IMR-90 (cell line): Measurements from ENCODE around the gene FGGY. TPM values are rescaled to one million over a fixed set of nuclear protein-coding genes. Genes with fewer than 3 reads are reported as not detected.

Source experiments
- ATAC-seq: fragments of 200-7000 bp; cut with Tn5 transposase; 2 replicates; pipeline ENCODE4 v1.9.1; 2020; ENCODE audit warnings: low read depth, mild to moderate bottlenecking, moderate library complexity
- BruUV-seq: library from RNA; stranded (reverse); fragments of 400-500 nt; replicated peaks from 2 replicates; lab custom pipeline; 2021; lab: Mats Ljungman, UMichigan
- CTCF ChIA-PET: fragments of 300-600 bp; formaldehyde crosslinking; extraction: SDS; loops from one replicate; lab custom pipeline; 2021; ENCODE audit warnings: antibody characterized with exemption; lab: Yijun Ruan, JAX
- POLR2A ChIA-PET: fragments of 300-600 bp; sonication (Branson Sonifier 250); formaldehyde crosslinking; loops from one replicate; lab custom pipeline; 2022; ENCODE audit warnings: antibody characterized with exemption; ENCODE audit not compliant: unreplicated experiment; lab: Charles Lee
- DNase-seq: peaks from one replicate; pipeline ENCODE4 v3.0.0; 2013
- H2AFZ ChIP-seq: replicated peaks from 2 replicates; pipeline ENCODE3; 2013; ENCODE audit warnings: low read length, mild to moderate bottlenecking; ENCODE audit not compliant: poor library complexity
- H2AK5ac ChIP-seq: 2 replicates; pipeline ENCODE4 v1.6.1; 2013; ENCODE audit warnings: low read depth, low read length, inconsistent platforms
- H2AK9ac ChIP-seq: replicated peaks from 2 replicates; pipeline ENCODE3; 2013; ENCODE audit warnings: mild to moderate bottlenecking, low read depth, low read length, moderate library complexity; ENCODE audit not compliant: poor library complexity
- H2BK120ac ChIP-seq: 2 replicates; pipeline ENCODE4 v1.6.1; 2013; ENCODE audit warnings: low read depth, low read length, inconsistent platforms
- H2BK15ac ChIP-seq: 3 replicates; pipeline ENCODE4 v1.6.1; 2013; ENCODE audit warnings: low read depth, low read length, inconsistent platforms
- H2BK20ac ChIP-seq: 2 replicates; pipeline ENCODE4 v1.6.1; 2013; ENCODE audit warnings: low read depth, mild to moderate bottlenecking, inconsistent platforms, low read length, moderate library complexity
- H2BK5ac ChIP-seq: 2 replicates; pipeline ENCODE4 v1.6.1; 2013; ENCODE audit warnings: mild to moderate bottlenecking, low read depth, low read length, inconsistent platforms; ENCODE audit not compliant: poor library complexity, severe bottlenecking
- H3K14ac ChIP-seq: replicated peaks from 2 replicates; pipeline ENCODE4 v1.6.1; 2013; ENCODE audit warnings: low read depth, low read length, inconsistent platforms
- H3K18ac ChIP-seq: 2 replicates; pipeline ENCODE4 v1.6.1; 2013; ENCODE audit warnings: low read depth, low read length, control low read depth
- H3K23ac ChIP-seq: 2 replicates; pipeline ENCODE4 v1.6.1; 2013; ENCODE audit warnings: low read depth, low read length, inconsistent platforms
- H3K27ac ChIP-seq: 2 replicates; pipeline ENCODE4 v1.5.1; 2013; ENCODE audit warnings: mild to moderate bottlenecking, control low read depth, low read length; ENCODE audit not compliant: insufficient read depth
- H3K27me3 ChIP-seq: 2 replicates; pipeline ENCODE4 v1.6.1; 2013; ENCODE audit warnings: low read length; ENCODE audit not compliant: control insufficient read depth, insufficient read depth
- H3K36me3 ChIP-seq: 2 replicates; pipeline ENCODE4 v1.6.1; 2013; ENCODE audit warnings: low read length, mixed read lengths; ENCODE audit not compliant: control insufficient read depth, insufficient read depth
- H3K4ac ChIP-seq: 2 replicates; pipeline ENCODE4 v1.6.1; 2013; ENCODE audit warnings: low read depth, low read length, inconsistent platforms
- H3K4me1 ChIP-seq: 2 replicates; pipeline ENCODE4 v1.6.1; 2013; ENCODE audit warnings: low read length, mixed read lengths; ENCODE audit not compliant: control insufficient read depth, insufficient read depth
- H3K4me2 ChIP-seq: 2 replicates; pipeline ENCODE4 v1.6.1; 2013; ENCODE audit warnings: low read depth, mild to moderate bottlenecking, control low read depth, low read length, moderate library complexity
- H3K4me3 ChIP-seq: 2 replicates; pipeline ENCODE4 v1.5.1; 2013; ENCODE audit warnings: low read depth, mild to moderate bottlenecking, control low read depth, low read length, moderate library complexity; ENCODE audit not compliant: insufficient read depth
- H3K56ac ChIP-seq: 2 replicates; pipeline ENCODE4 v1.6.1; 2013; ENCODE audit warnings: low read length, inconsistent platforms; ENCODE audit not compliant: insufficient read depth; ENCODE audit errors: extremely low read depth
- H3K79me1 ChIP-seq, 2 experiments: 2 replicates each; pipeline ENCODE4 v1.6.1; 2013; ENCODE audit warnings: low read length in 2 of 2, inconsistent platforms in 1 of 2, low read depth in 1 of 2
- H3K9ac ChIP-seq: 2 replicates; pipeline ENCODE4 v1.6.1; 2013; ENCODE audit warnings: low read depth, low read length, control low read depth
- H3K9me1 ChIP-seq: 2 replicates; pipeline ENCODE4 v1.6.1; 2013; ENCODE audit warnings: low read length, inconsistent platforms; ENCODE audit not compliant: insufficient read depth
- H3K9me3 ChIP-seq: 2 replicates; pipeline ENCODE4 v1.6.1; 2013; ENCODE audit warnings: low read length; ENCODE audit not compliant: control insufficient read depth, insufficient read depth
- H4K20me1 ChIP-seq: 2 replicates; pipeline ENCODE4 v1.6.1; 2013; ENCODE audit warnings: low read length, inconsistent platforms; ENCODE audit not compliant: insufficient read depth
- H4K5ac ChIP-seq: 2 replicates; pipeline ENCODE4 v1.6.1; 2013; ENCODE audit warnings: mild to moderate bottlenecking, low read depth, low read length, control low read depth
- H4K8ac ChIP-seq, 2 experiments: 2 replicates each; pipeline ENCODE4 v1.6.1; 2013; ENCODE audit warnings: low read depth in 2 of 2, low read length in 2 of 2, control low read depth in 1 of 2, inconsistent platforms in 1 of 2
- H4K91ac ChIP-seq: 2 replicates; pipeline ENCODE4 v1.6.1; 2013; ENCODE audit warnings: low read depth, low read length, inconsistent platforms; ENCODE audit not compliant: insufficient read depth
- RFX5 ChIP-seq: IDR thresholded peaks from 2 replicates; pipeline ENCODE4 v1.8.0; 2012; ENCODE audit warnings: low read depth, mild to moderate bottlenecking, low read length, moderate library complexity
- WGBS, 2 experiments: methylation state at CpG; one replicate each; pipeline versions ENCODE4 v1.1.5 to v1.1.7; 2013; ENCODE audit warnings: missing lambda C conversion rate in 2 of 2; ENCODE audit not compliant: insufficient read length in 1 of 2; ENCODE audit errors: extremely low coverage in 2 of 2; 5-methylcytosine and 5-hydroxymethylcytosine counted together
- dilution Hi-C: fragments of 300-500 bp; cut with HindIII; formaldehyde crosslinking; loops from one replicate; pipeline ENCODE4 v1.14.3; 2018; ENCODE audit warnings: low sequenced_read_pairs; ENCODE audit not compliant: unreplicated experiment
- in situ Hi-C: fragments of 300-500 bp; cut with MboI; formaldehyde crosslinking; loops from 3 replicates; pipeline ENCODE4 v1.14.3; 2019; ENCODE audit warnings: low sequenced_read_pairs, inconsistent platforms, mixed read lengths
- intact Hi-C: fragments of 100-400 bp; cut with micrococcal nuclease; formaldehyde crosslinking; loops from 2 replicates; pipeline ENCODE4 v1.10.0; 2022
- polyA plus RNA-seq, 3 experiments: library from polyadenylated mRNA; depleted of rRNA; stranded (reverse); fragments of >200 nt; gene quantifications; 2 replicates each; pipeline ENCODE4 v1.2.3, GENCODE V29; 2012; ENCODE audit warnings: low replicate concordance in 1 of 3
- total RNA-seq: library from RNA; depleted of rRNA; stranded (reverse); fragments of >200 nt; gene quantifications from 2 replicates; pipeline ENCODE4 v1.2.3, GENCODE V29; 2012

The FGGY gene
- total and polyA plus RNA-seq, 2 of the 4 experiments (the other 2 are of a cell fraction): 5.6 to 14.0 TPM

DNA sequence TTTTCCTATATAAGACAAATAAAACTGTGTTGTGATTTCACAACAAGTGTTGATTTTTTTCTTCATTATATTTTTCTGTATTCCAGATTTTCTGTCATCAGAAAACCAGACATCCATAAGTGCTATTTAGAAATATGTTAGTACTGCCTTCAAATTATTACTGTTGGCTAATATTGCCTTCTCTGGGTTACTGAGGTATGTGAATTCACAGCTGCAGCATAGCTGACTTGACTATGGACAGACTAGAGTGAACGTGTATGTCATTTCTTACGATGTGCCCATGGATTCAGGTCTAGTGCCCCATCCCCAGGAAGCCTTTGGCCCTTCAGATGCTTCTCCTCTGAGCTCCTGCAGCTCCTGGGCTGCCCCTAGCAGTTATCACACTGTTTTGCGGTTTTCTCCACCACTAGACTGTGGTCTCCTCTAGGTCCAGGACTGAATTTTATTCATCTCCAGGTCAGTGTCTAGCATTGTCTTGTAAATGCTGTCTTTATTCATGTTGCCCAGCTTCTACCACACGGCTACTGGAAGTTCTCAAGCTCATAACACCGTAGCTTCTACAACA lies 118.5 kb downstream of the FGGY start:
- no peak overlapping the region for H2BK5ac ChIP-seq
- no peak for TF ChIP-seq RFX5
- no TSS peak for BruUV-seq
- in situ Hi-C loops (no loop called here), intact Hi-C loops (no loop called here), dilution Hi-C loops (no loop called here)
- no peaks in the 10 kb centered on the region for H3K9me3 ChIP-seq
- no peaks in the 10 kb centered on the region for H3K27me3 ChIP-seq
- H3K9me1 ChIP-seq: 0 out of 2 replicates have a peak, but pooled peaks cover 3% of the 10 kb centered on the region
- H3K79me1 ChIP-seq: no peaks in the 10 kb centered on the region
- H3K27ac ChIP-seq: no peak overlapping the region
- no peak overlapping the region for H3K18ac ChIP-seq
- H3K4me3 ChIP-seq: no peak overlapping the region
- ChIA-PET CTCF (no interaction called here), POLR2A (no interaction called here)
- peaks cover 2% of the 10 kb centered on the region; the same call in 1 of the 2 replicates for H3K4me1 ChIP-seq
- H2BK20ac ChIP-seq: no peak overlapping the region
- H2BK120ac ChIP-seq: no peak overlapping the region
- ATAC-seq: no peak
- 92% methylated on average over 2 of the region's 5 CpGs; no CpG with 5 or more reads in 1 of the 2 experiments for WGBS, 2 experiments
- no peaks in the 10 kb centered on the region for H3K36me3 ChIP-seq
- H4K5ac ChIP-seq: no peak overlapping the region
- no peak overlapping the region for H2AK5ac ChIP-seq
- no peak overlapping the region for H2AFZ ChIP-seq
- no peak overlapping the region for H2BK15ac ChIP-seq
- H4K8ac ChIP-seq: no peak overlapping the region
- DNase-seq: no peak
- H3K4ac ChIP-seq: no peak overlapping the region
- H4K91ac ChIP-seq: no peak overlapping the region
- no peak overlapping the region for H3K4me2 ChIP-seq
- H3K14ac ChIP-seq: no peak overlapping the region
- H3K23ac ChIP-seq: no peak overlapping the region
- H4K20me1 ChIP-seq: no peaks in the 10 kb centered on the region
- H3K9ac ChIP-seq: no peak overlapping the region
- H3K56ac ChIP-seq: no peak overlapping the region
- H2AK9ac ChIP-seq: no peak overlapping the region
